ENCODE measurements around the gene MAPRE3. TPM values are rescaled to one million over a fixed set of nuclear protein-coding genes. Genes with fewer than 3 reads are reported as not detected.

The MAPRE3 gene
- total and polyA plus RNA-seq, 7 experiments from 2014 or later: 1.8 to 6.0 (median 3.2) TPM

DNA sequence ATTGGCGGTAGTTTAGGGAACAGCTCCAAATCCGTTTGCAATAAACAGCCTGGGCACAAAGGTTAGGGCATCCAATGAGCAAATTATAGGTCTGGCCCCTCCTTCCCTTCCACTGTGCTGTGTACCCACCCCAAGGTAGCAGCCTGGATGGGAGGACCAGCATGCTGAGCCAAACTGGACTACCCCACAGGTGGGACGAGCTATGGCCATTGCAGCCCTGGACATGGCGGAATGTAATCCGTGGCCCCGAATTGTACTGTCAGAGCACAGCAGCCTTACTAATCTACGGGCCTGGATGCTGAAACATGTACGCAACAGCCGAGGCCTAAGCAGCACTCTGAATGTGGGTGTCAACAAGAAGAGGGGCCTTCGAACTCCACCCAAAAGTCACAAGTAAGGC lies 87.8 kb downstream of the MAPRE3 start:
- intact Hi-C loops (cut with micrococcal nuclease): no loop called here
- Mint-ChIP-seq H3K4me3 (no peak overlapping the region), H3K27me3 (no peaks in the 10 kb centered on the region), H3K9me3 (no peaks in the 10 kb centered on the region), H3K4me1 (peaks cover 0 to 22% (median 6%) of the 10 kb centered on the region in 7 donors), H3K27ac (peak overlapping the region in 1 of 9 donors; percentile 19), H3K36me3 (peaks cover 4 to 38% (median 13%) of the 10 kb centered on the region in 5 donors)
- no peak overlapping the region for H3K27ac ChIP-seq (ENCODE audit: low read depth, low read length)
- DNase-seq: no peak
- POLR2A ChIA-PET: interaction anchor here (2.7 to 10.4 kb wide), 3 partner anchors 7 to 28 kb away, joined by 12 to 106 read pairs (median 34); partner anchors contain the start of genes AGBL5, KHK and OST4
- CTCF ChIA-PET: interaction anchor here (1.2 kb wide), 1 partner anchor 9 kb away, joined by 3 read pairs; no protein-coding TSS in a partner anchor
- H3K36me3 ChIP-seq (ENCODE audit: control insufficient read depth in 2 of 3, insufficient read depth in 3 of 3, low read length in 3 of 3): peaks cover 4 to 30% (median 13%) of the 10 kb centered on the region in 3 experiments
- no peaks in the 10 kb centered on the region for H3K27me3 ChIP-seq (ENCODE audit: control insufficient read depth in 2 of 2, insufficient read depth in 2 of 2, low read length in 2 of 2)
- no peak for ATAC-seq
- H3K4me1 ChIP-seq (ENCODE audit: control insufficient read depth in 2 of 2, insufficient read depth in 2 of 2, low read length in 2 of 2): no peaks in the 10 kb centered on the region
- no peak overlapping the region for H3K4me3 ChIP-seq (ENCODE audit: low read length)
- no peaks in the 10 kb centered on the region for H3K9me3 ChIP-seq (ENCODE audit: control insufficient read depth in 2 of 3, low read length in 3 of 3)

DNA sequence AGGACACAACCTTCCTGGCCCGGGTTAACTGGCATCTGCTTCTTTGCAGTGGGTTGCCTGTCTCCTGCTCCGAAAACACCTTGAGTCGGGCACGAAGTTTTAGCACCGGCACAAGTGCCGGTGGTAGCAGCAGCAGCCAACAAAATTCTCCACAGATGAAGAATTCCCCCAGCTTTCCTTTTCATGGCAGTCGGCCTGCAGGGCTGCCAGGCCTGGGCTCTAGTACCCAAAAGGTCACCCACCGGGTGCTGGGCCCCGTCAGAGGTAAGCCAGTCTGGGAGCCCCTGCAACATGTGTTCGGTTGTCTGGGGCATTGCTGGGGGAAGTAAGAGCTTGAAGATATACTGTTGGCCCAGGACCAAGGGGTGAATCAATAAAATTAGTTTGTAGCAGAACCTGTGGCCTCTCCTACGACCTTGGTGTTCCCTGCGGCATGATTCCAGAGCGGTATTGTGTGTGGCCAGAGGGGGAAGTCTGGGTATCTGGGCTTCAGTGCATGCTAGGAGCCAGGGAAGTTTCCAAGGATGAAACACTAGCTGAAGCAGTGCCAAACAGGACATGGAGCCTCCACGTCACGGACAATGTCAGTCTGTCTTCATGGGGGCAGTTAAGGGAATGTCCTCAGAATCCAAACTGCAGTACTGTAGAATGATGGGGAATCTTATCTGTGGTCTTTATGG lies 88.8 kb downstream of the MAPRE3 start:
- H3K4me1 Mint-ChIP-seq: peaks cover 0 to 22% (median 6%) of the 10 kb centered on the region in 7 donors
- intact Hi-C loops (cut with micrococcal nuclease): no loop called here
- H3K27me3 Mint-ChIP-seq: no peaks in the 10 kb centered on the region
- Histone ChIP-seq H3K4me3 (ENCODE audit: low read length) (no peak overlapping the region), H3K4me1 (ENCODE audit: control insufficient read depth in 2 of 2, insufficient read depth in 2 of 2, low read length in 2 of 2) (no peaks in the 10 kb centered on the region), H3K27ac (ENCODE audit: low read depth, low read length) (no peak overlapping the region), H3K9me3 (ENCODE audit: control insufficient read depth in 2 of 3, low read length in 3 of 3) (no peaks in the 10 kb centered on the region), H3K27me3 (ENCODE audit: control insufficient read depth in 2 of 2, insufficient read depth in 2 of 2, low read length in 2 of 2) (no peaks in the 10 kb centered on the region), H3K36me3 (ENCODE audit: control insufficient read depth in 2 of 3, insufficient read depth in 3 of 3, low read length in 3 of 3) (peaks cover 4 to 30% (median 13%) of the 10 kb centered on the region in 3 experiments)
- no peak overlapping the region for H3K4me3 Mint-ChIP-seq
- peak overlapping the region in 2 of 9 donors; percentile 1 to 32 for H3K27ac Mint-ChIP-seq
- POLR2A ChIA-PET: interaction anchor here (1.7 to 10.4 kb wide), 4 partner anchors 8 to 27 kb away, joined by 6 to 106 read pairs (median 23); partner anchors contain the start of genes AGBL5, KHK and OST4
- no peak for DNase-seq
- CTCF ChIA-PET: interaction anchor here (0.7 to 1.2 kb wide), 2 partner anchors 10 to 626 kb away, joined by 3 to 5 read pairs; no protein-coding TSS in a partner anchor
- peaks cover 4 to 41% (median 13%) of the 10 kb centered on the region in 5 donors for H3K36me3 Mint-ChIP-seq
- no peak for ATAC-seq
- H3K9me3 Mint-ChIP-seq: no peaks in the 10 kb centered on the region

DNA sequence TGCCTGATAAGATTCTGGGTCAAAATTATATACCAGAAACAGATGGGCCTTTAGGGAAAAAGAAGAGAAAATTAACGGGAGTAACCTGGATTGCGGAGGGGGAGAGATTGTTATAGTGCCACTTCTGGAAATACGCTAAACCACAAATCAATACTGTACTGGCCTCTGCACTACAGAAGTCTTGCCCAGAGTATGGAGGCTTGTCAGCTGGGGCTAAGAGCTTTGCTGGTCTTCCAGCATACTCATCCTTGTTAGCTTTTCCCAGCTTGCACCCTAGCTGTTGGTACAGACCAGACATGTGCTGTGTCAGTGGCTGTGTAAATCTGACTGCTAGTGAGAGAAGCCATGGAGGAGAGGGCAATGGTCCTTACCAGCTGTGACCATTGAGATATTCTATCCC lies 89.9 kb downstream of the MAPRE3 start:
- Mint-ChIP-seq H3K27me3 (no peaks in the 10 kb centered on the region), H3K9me3 (no peaks in the 10 kb centered on the region), H3K4me1 (peaks cover 0 to 20% (median 7%) of the 10 kb centered on the region in 7 donors), H3K27ac (peak overlapping the region in 3 of 9 donors; percentile 6 to 42 (median 36)), H3K36me3 (peaks cover 4 to 41% (median 10%) of the 10 kb centered on the region in 5 donors), H3K4me3 (no peak overlapping the region)
- DNase-seq (no peak), ATAC-seq (no peak)
- H3K4me3 ChIP-seq (ENCODE audit: low read length): no peak overlapping the region
- no peak overlapping the region for H3K27ac ChIP-seq (ENCODE audit: low read depth, low read length)
- ChIA-PET POLR2A (interaction anchor here (0.7 to 5.9 kb wide), 4 partner anchors 8 to 76 kb away, joined by 3 to 34 read pairs (median 9); partner anchors contain the start of genes AGBL5 and OST4), CTCF (no interaction called here)
- H3K4me1 ChIP-seq (ENCODE audit: control insufficient read depth in 2 of 2, insufficient read depth in 2 of 2, low read length in 2 of 2): no peaks in the 10 kb centered on the region
- no peaks in the 10 kb centered on the region for H3K27me3 ChIP-seq (ENCODE audit: control insufficient read depth in 2 of 2, insufficient read depth in 2 of 2, low read length in 2 of 2)
- no peaks in the 10 kb centered on the region for H3K9me3 ChIP-seq (ENCODE audit: control insufficient read depth in 2 of 3, low read length in 3 of 3)
- intact Hi-C loops (cut with micrococcal nuclease): no loop called here
- H3K36me3 ChIP-seq (ENCODE audit: control insufficient read depth in 2 of 3, insufficient read depth in 3 of 3, low read length in 3 of 3): peaks cover 2 to 23% (median 13%) of the 10 kb centered on the region in 3 experiments

DNA sequence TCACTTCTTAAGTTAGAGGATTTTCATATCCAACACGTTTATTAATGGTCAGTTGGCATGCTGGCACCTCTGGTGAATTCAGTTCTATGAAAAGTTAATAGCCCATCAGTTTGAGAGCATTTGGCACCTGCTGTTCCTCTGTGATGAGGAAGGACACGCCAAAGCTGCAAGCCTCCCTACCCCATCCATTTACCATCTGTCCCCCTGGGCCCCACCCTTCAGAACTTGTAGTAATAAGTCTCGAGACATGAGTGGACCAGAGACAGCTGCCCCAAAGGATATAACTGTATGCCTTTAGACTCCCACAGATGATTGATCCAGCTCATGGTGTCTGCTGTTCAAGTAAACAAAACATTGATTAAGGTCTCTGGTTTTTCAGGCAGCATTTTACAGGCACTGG lies 94.7 kb downstream of the MAPRE3 start:
- Histone ChIP-seq H3K4me1 (ENCODE audit: control insufficient read depth in 2 of 2, insufficient read depth in 2 of 2, low read length in 2 of 2) (peaks cover 6 to 13% of the 10 kb centered on the region in 2 donors), H3K36me3 (ENCODE audit: control insufficient read depth in 2 of 3, insufficient read depth in 3 of 3, low read length in 3 of 3) (peaks cover 0 to 37% (median 5%) of the 10 kb centered on the region in 3 experiments), H3K9me3 (ENCODE audit: control insufficient read depth in 2 of 3, low read length in 3 of 3) (no peaks in the 10 kb centered on the region), H3K27ac (ENCODE audit: low read depth, low read length) (no peak overlapping the region), H3K4me3 (ENCODE audit: low read length) (no peak overlapping the region), H3K27me3 (ENCODE audit: control insufficient read depth in 2 of 2, insufficient read depth in 2 of 2, low read length in 2 of 2) (no peaks in the 10 kb centered on the region)
- H3K4me3 Mint-ChIP-seq: no peak overlapping the region
- H3K9me3 Mint-ChIP-seq: peaks cover 0 to 1% (median 0%) of the 10 kb centered on the region in 11 donors
- peaks cover 7 to 39% (median 12%) of the 10 kb centered on the region in 5 donors for H3K36me3 Mint-ChIP-seq
- CTCF ChIA-PET: no interaction called here
- H3K27ac Mint-ChIP-seq: peak overlapping the region in 2 of 9 donors; percentile 11 to 21
- intact Hi-C loops (cut with micrococcal nuclease): no loop called here
- H3K4me1 Mint-ChIP-seq: peaks cover 27 to 50% (median 47%) of the 10 kb centered on the region in 7 donors
- DNase-seq: no peak
- ATAC-seq: no peak
- POLR2A ChIA-PET: interaction anchor here (11.3 kb wide), 1 partner anchor 12 kb away, joined by 216 read pairs; the partner anchor contains the start of gene AGBL5
- H3K27me3 Mint-ChIP-seq: no peaks in the 10 kb centered on the region

DNA sequence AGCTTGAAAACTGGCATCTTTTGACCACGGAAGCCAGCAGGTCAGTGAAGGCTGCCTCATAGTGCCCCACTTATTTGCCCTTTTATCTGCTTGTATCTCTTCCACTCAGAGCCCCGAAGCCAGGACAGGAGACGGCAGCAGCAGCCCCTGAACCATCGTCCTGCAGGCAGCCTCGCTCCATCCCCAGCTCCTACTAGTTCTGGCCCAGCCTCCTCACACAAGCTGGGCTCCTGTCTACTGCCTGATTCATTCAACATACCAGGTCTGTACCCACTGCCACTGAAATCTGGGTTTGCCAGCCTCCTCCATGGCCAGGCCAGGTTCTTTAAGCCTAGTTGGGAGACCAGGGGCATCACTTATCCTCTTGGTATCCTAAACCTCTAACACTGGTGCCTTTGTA lies 96.9 kb downstream of the MAPRE3 start:
- H3K36me3 Mint-ChIP-seq: peaks cover 8 to 38% (median 12%) of the 10 kb centered on the region in 5 donors
- H3K4me1 Mint-ChIP-seq: peaks cover 37 to 67% (median 60%) of the 10 kb centered on the region in 7 donors
- ATAC-seq (no peak), DNase-seq (no peak)
- H3K4me3 Mint-ChIP-seq: no peak overlapping the region
- intact Hi-C loops (cut with micrococcal nuclease): no loop called here
- H3K27ac Mint-ChIP-seq: peak overlapping the region in 3 of 9 donors; percentile 3 to 49 (median 12)
- H3K9me3 ChIP-seq (ENCODE audit: control insufficient read depth in 2 of 3, low read length in 3 of 3): no peaks in the 10 kb centered on the region
- H3K9me3 Mint-ChIP-seq: peaks cover 0 to 1% (median 0%) of the 10 kb centered on the region in 11 donors
- peaks cover 20 to 21% of the 10 kb centered on the region in 2 donors for H3K4me1 ChIP-seq (ENCODE audit: control insufficient read depth in 2 of 2, insufficient read depth in 2 of 2, low read length in 2 of 2)
- no peaks in the 10 kb centered on the region for H3K27me3 Mint-ChIP-seq
- H3K4me3 ChIP-seq (ENCODE audit: low read length): no peak overlapping the region
- peaks cover 0 to 44% (median 5%) of the 10 kb centered on the region in 3 experiments for H3K36me3 ChIP-seq (ENCODE audit: control insufficient read depth in 2 of 3, insufficient read depth in 3 of 3, low read length in 3 of 3)
- no peaks in the 10 kb centered on the region for H3K27me3 ChIP-seq (ENCODE audit: control insufficient read depth in 2 of 2, insufficient read depth in 2 of 2, low read length in 2 of 2)
- POLR2A ChIA-PET: interaction anchor here (0.9 to 11.3 kb wide), 5 partner anchors 8 to 67 kb away, joined by 3 to 216 read pairs (median 6); partner anchors contain the start of genes AGBL5 and PREB
- CTCF ChIA-PET: interaction anchor here (1.3 kb wide), 1 partner anchor 19 kb away, joined by 5 read pairs; the partner anchor contains the start of gene KHK
- no peak overlapping the region for H3K27ac ChIP-seq (ENCODE audit: low read depth, low read length)

DNA sequence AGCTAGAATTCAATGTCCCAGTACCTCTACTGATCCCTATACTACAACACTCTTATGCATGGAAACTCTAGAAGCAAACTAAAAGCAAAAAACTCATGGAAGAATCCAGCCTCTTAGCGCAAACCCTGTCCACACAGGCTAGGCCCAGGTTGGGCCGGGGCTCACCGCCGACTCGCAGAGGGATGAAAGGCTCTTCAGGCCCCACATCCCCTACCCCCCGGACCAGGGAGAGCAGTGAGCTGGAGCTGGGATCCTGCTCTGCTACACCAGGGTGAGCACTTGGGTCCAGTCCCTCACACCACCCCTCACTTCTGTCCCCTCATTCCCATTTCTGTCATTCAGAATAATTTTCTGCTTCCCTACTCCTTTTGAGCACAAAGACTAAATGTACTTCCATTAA lies 99.0 kb downstream of the MAPRE3 start:
- H3K9me3 ChIP-seq (ENCODE audit: control insufficient read depth in 2 of 3, low read length in 3 of 3): no peaks in the 10 kb centered on the region
- H3K4me1 Mint-ChIP-seq: peaks cover 44 to 79% (median 70%) of the 10 kb centered on the region in 7 donors
- intact Hi-C loops (cut with micrococcal nuclease): no loop called here
- peak overlapping the region in 8 of 9 donors; percentile 28 to 98 (median 76) for H3K27ac Mint-ChIP-seq
- H3K36me3 ChIP-seq (ENCODE audit: control insufficient read depth in 2 of 3, insufficient read depth in 3 of 3, low read length in 3 of 3): peaks cover 0 to 42% (median 5%) of the 10 kb centered on the region in 3 experiments
- H3K27me3 ChIP-seq (ENCODE audit: control insufficient read depth in 2 of 2, insufficient read depth in 2 of 2, low read length in 2 of 2): no peaks in the 10 kb centered on the region
- ATAC-seq: no peak
- ChIA-PET CTCF (interaction anchor here (1.7 kb wide), 2 partner anchors 17 to 18 kb away, joined by 3 to 4 read pairs; partner anchors contain the start of genes AGBL5 and KHK), POLR2A (interaction anchor here (1.2 to 11.3 kb wide), 3 partner anchors 13 to 17 kb away, joined by 4 to 216 read pairs (median 12); partner anchors contain the start of gene AGBL5)
- H3K36me3 Mint-ChIP-seq: peaks cover 6 to 27% (median 8%) of the 10 kb centered on the region in 5 donors
- no peaks in the 10 kb centered on the region for H3K27me3 Mint-ChIP-seq
- peak overlapping the region; percentile 29 to 98 (median 96) for H3K4me3 Mint-ChIP-seq
- no peak overlapping the region for H3K4me3 ChIP-seq (ENCODE audit: low read length)
- H3K4me1 ChIP-seq (ENCODE audit: control insufficient read depth in 2 of 2, insufficient read depth in 2 of 2, low read length in 2 of 2): peaks cover 21 to 26% of the 10 kb centered on the region in 2 donors
- DNase-seq: no peak
- peak overlapping the region; percentile 97 for H3K27ac ChIP-seq (ENCODE audit: low read depth, low read length)
- H3K9me3 Mint-ChIP-seq: peaks cover 0 to 1% (median 0%) of the 10 kb centered on the region in 11 donors

Measured in naive thymus-derived CD4-positive, alpha-beta T cell (primary cell).